IPS-NIHi7 (cell line): ENCODE data around the gene IQCM.

Source experiments
- DNase-seq: peaks from one replicate; pipeline ENCODE4 v3.0.0; 2012; ENCODE audit warnings: mixed read lengths; ENCODE audit errors: extremely low spot score

The IQCM gene

GRCh38 chr4:149768477-149768876 lies 47.2 kb downstream of the IQCM start:
- DNase-seq: no peak

GRCh38 chr4:149766135-149766534 lies 49.5 kb downstream of the IQCM start:
- no peak for DNase-seq

- no peak for DNase-seq
Observed at GRCh38 chr4:149765630-149766029, 50.0 kb downstream of the IQCM start.

GRCh38 chr4:149755969-149756368 lies 59.7 kb downstream of the IQCM start:
- DNase-seq: no peak

- DNase-seq: no peak
Observed at GRCh38 chr4:149754526-149754925, 61.1 kb downstream of the IQCM start.

- no peak for DNase-seq
Observed at GRCh38 chr4:149752729-149753128, 62.9 kb downstream of the IQCM start.

GRCh38 chr4:149751174-149751573 lies 64.5 kb downstream of the IQCM start:
- no peak for DNase-seq

- DNase-seq: no peak
Observed at GRCh38 chr4:149749784-149750183, 65.9 kb downstream of the IQCM start.

GRCh38 chr4:149747646-149748045 lies 68.0 kb downstream of the IQCM start:
- DNase-seq: no peak

GRCh38 chr4:149746276-149746675 lies 69.4 kb downstream of the IQCM start:
- no peak for DNase-seq

GRCh38 chr4:149741186-149741831 lies 74.3 kb downstream of the IQCM start:
- no peak for DNase-seq

GRCh38 chr4:149738156-149738555 lies 77.5 kb downstream of the IQCM start:
- no peak for DNase-seq

- DNase-seq: no peak
Observed at GRCh38 chr4:149735796-149736195, 79.8 kb downstream of the IQCM start.

GRCh38 chr4:149728444-149728843 lies 87.2 kb downstream of the IQCM start:
- no peak for DNase-seq

GRCh38 chr4:149727663-149728062 lies 88.0 kb downstream of the IQCM start:
- no peak for DNase-seq

GRCh38 chr4:149723065-149723464 lies 92.6 kb downstream of the IQCM start:
- no peak for DNase-seq

- DNase-seq: no peak
Observed at GRCh38 chr4:149719806-149720205, 95.8 kb downstream of the IQCM start.

GRCh38 chr4:149719357-149719756 lies 96.3 kb downstream of the IQCM start:
- no peak for DNase-seq

GRCh38 chr4:149718500-149718899 lies 97.1 kb downstream of the IQCM start:
- DNase-seq: no peak

- DNase-seq: no peak
Observed at GRCh38 chr4:149716728-149717127, 98.9 kb downstream of the IQCM start.

- no peak for DNase-seq
Observed at GRCh38 chr4:149715822-149716585, 99.6 kb downstream of the IQCM start.

GRCh38 chr4:149713031-149713430 lies 102.6 kb downstream of the IQCM start:
- DNase-seq: peak; percentile 26

GRCh38 chr4:149711593-149712365 lies 103.9 kb downstream of the IQCM start:
- DNase-seq: no peak
